Stimulated activated CD8-positive, alpha-beta memory T cell treated with anti-CD3 and anti-CD28 coated beads, Interleukin-15, amount 100 ng/mL, for 48 hours (primary cell): ENCODE data around the gene KLF15.

ENCODE experiments used
- DNase-seq, 2 donors: peaks; one replicate each; pipeline ENCODE4 v3.0.0-alpha.2; 2020; ENCODE audit warnings: low read depth in 2 of 2

Gene KLF15

GRCh38 chr3:126360714-126361060 is 3.5 kb upstream of the KLF15 start:
- no peak for DNase-seq

GRCh38 chr3:126360046-126360713 is 3.0 kb upstream of the KLF15 start:
- no peak for DNase-seq

- no peak for DNase-seq
These were observed 1.6 kb upstream of the KLF15 start for GRCh38 chr3:126358816-126359181.

- no peak for DNase-seq
These were observed 1.0 kb upstream of the KLF15 start for GRCh38 chr3:126358038-126358815.

- no peak for DNase-seq
These were observed 589 bp downstream of the KLF15 start for GRCh38 chr3:126356373-126357264.

GRCh38 chr3:126355777-126356372 is 1.3 kb downstream of the KLF15 start:
- no peak for DNase-seq

- no peak for DNase-seq
These were observed 2.0 kb downstream of the KLF15 start for GRCh38 chr3:126355251-126355650.

GRCh38 chr3:126354776-126355175 is 2.4 kb downstream of the KLF15 start:
- DNase-seq, result no peak

- no peak for DNase-seq
These were observed 3.4 kb downstream of the KLF15 start for GRCh38 chr3:126353694-126354321.

GRCh38 chr3:126352476-126353454 is 4.4 kb downstream of the KLF15 start:
- no peak for DNase-seq

GRCh38 chr3:126351771-126352475 is 5.3 kb downstream of the KLF15 start:
- no peak for DNase-seq

- DNase-seq, result no peak
These were observed 6.0 kb downstream of the KLF15 start for GRCh38 chr3:126351086-126351770.

GRCh38 chr3:126350502-126351085 is 6.6 kb downstream of the KLF15 start:
- DNase-seq, result no peak

- DNase-seq, result no peak
These were observed 7.4 kb downstream of the KLF15 start for GRCh38 chr3:126349611-126350501.

GRCh38 chr3:126349071-126349470 is 8.1 kb downstream of the KLF15 start:
- DNase-seq, result no peak

- no peak for DNase-seq
These were observed 8.8 kb downstream of the KLF15 start for GRCh38 chr3:126348308-126348920.

- DNase-seq, result no peak
These were observed 9.6 kb downstream of the KLF15 start for GRCh38 chr3:126347543-126348161.
